NB4 (cell line): ENCODE measurements around the gene PBX1.

ENCODE experiments used
- DNase-seq: peaks from one replicate; pipeline ENCODE4 v3.0.0; 2010; ENCODE audit warnings: low read depth
- H3K4me3 ChIP-seq: one replicate; pipeline ENCODE4 v1.5.1; 2011; ENCODE audit warnings: mild to moderate bottlenecking, low read depth, low read length, moderate library complexity
- MYC ChIP-seq: IDR thresholded peaks from 2 replicates; pipeline ENCODE4 v1.6.1; 2011; ENCODE audit warnings: low read depth, low read length
- POLR2A ChIP-seq: IDR thresholded peaks from 2 replicates; pipeline ENCODE4 v1.6.1; 2011; ENCODE audit warnings: mild to moderate bottlenecking; ENCODE audit not compliant: insufficient read length; ENCODE audit errors: extremely low read depth
- TF ChIP-seq, protein P1 (sequence below): IDR thresholded peaks from one replicate; pipeline ENCODE4 v1.5.1; 2012; ENCODE audit warnings: low read depth, low read length
- TF ChIP-seq, protein P2 (sequence below): IDR thresholded peaks from 2 replicates; pipeline ENCODE4 v1.6.1; 2011; ENCODE audit warnings: low read depth, low read length

PBX1 gene

DNA sequence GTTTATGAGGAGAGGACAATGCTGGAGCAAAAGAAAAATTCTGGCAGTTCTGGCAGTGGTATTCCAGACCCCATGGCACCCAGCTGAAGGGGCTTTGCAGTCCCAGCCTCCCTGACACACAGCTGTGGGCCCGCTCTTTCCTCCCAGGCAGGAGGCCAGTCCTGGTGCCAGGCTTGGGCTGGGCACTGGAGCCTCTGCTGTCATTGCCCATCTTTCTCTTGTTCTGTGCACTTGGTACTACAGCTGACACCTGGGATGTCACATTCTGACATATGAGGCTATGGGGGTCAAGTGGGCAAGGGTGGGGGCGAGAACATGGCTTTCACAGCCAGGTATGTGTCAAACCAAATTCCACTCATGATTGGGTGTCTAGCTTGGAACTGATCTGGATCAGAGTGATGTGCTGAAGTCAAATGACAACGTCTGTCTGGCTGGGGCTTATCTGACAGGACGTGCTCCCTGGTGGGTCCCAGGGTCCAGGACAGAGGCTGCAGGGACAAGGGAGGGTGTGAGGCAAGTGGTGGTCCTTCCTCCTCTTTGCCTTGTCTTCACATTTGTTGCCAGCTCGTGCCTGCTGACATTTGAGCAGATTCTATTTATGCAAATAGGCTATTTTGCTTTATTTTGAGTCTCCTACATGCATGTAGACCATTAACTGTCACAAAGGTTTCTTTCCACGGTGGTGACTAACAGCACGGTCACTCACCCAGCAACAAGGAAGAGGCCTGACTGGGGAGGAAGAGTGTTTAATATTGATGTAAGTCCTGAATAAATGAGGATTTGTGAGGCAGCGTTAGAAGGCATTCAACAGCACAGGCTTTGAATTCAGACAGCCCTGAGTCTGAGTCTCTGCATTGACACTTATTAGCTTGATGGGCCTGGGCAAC lies 336.3 kb downstream of the PBX1 start:
- TF ChIP-seq POLR2A (no peak), MYC (no peak)
- TF ChIP-seq, protein P1, sequence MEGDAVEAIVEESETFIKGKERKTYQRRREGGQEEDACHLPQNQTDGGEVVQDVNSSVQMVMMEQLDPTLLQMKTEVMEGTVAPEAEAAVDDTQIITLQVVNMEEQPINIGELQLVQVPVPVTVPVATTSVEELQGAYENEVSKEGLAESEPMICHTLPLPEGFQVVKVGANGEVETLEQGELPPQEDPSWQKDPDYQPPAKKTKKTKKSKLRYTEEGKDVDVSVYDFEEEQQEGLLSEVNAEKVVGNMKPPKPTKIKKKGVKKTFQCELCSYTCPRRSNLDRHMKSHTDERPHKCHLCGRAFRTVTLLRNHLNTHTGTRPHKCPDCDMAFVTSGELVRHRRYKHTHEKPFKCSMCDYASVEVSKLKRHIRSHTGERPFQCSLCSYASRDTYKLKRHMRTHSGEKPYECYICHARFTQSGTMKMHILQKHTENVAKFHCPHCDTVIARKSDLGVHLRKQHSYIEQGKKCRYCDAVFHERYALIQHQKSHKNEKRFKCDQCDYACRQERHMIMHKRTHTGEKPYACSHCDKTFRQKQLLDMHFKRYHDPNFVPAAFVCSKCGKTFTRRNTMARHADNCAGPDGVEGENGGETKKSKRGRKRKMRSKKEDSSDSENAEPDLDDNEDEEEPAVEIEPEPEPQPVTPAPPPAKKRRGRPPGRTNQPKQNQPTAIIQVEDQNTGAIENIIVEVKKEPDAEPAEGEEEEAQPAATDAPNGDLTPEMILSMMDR = no peak
- TF ChIP-seq, protein P2, sequence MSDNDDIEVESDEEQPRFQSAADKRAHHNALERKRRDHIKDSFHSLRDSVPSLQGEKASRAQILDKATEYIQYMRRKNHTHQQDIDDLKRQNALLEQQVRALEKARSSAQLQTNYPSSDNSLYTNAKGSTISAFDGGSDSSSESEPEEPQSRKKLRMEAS = no peak
- DNase-seq = no peak
- no peak overlapping the region for H3K4me3 ChIP-seq

DNA sequence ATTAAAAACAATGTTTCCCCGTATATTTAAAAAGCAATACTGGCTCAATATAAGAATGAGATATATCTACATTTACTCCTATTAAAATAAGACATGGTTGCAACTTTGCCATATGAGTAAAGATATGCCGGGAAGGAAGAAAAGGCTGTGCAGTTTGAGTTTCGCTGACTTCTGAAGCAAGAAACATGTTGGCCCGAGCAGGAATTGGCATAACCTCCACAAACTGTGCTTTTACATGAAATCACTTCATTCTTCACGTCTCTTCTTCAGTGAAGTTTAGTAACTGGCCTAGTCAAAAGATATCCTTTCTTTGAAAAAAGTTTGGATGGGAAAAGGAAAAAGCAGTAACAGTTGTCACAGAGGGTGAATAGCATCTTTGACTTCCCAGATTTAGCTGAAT lies 342.0 kb downstream of the PBX1 start:
- TF ChIP-seq POLR2A (no peak), MYC (no peak)
- TF ChIP-seq, protein P2 = no peak
- no peak for DNase-seq
- H3K4me3 ChIP-seq = no peak overlapping the region
